ENCODE measurements around the gene RPUSD2.
A peak's percentile ranks its signal among the peaks of the same experiment; 100 is the strongest.

RPUSD2 gene

GRCh38 chr15:40569129-40569953 lies at the start of gene RPUSD2:
TSS of gene RPUSD2 (plus strand) at chr15:40569299. CDS start at chr15:40569338, 39 bp downstream.
- Mint-ChIP-seq H3K27me3 (no peaks in the 10 kb centered on the region), H3K9me3 (ENCODE audit: low read depth) (no peaks in the 10 kb centered on the region), H3K4me3 (peak within 1 kb of the TSS; percentile 98), H3K36me3 (peaks cover 5% of the 10 kb centered on the region), H3K4me1 (ENCODE audit: low read depth) (peaks cover 48% of the 10 kb centered on the region), H3K27ac (peak within 1 kb of the TSS; percentile 97)

GRCh38 chr15:40523611-40524010 lies 45.5 kb upstream of the RPUSD2 start:
- no peak overlapping the region for H3K4me3 Mint-ChIP-seq
- no peaks in the 10 kb centered on the region for H3K27me3 Mint-ChIP-seq
- H3K27ac Mint-ChIP-seq, result no peak overlapping the region
- no peaks in the 10 kb centered on the region for H3K9me3 Mint-ChIP-seq (ENCODE audit: low read depth)
- no peaks in the 10 kb centered on the region for H3K36me3 Mint-ChIP-seq
- no peaks in the 10 kb centered on the region for H3K4me1 Mint-ChIP-seq (ENCODE audit: low read depth)

GRCh38 chr15:40525855-40526254 lies 43.2 kb upstream of the RPUSD2 start:
- H3K27me3 Mint-ChIP-seq, result no peaks in the 10 kb centered on the region
- H3K9me3 Mint-ChIP-seq (ENCODE audit: low read depth), result no peaks in the 10 kb centered on the region
- H3K36me3 Mint-ChIP-seq, result peaks cover 2% of the 10 kb centered on the region
- no peak overlapping the region for H3K4me3 Mint-ChIP-seq
- no peak overlapping the region for H3K27ac Mint-ChIP-seq
- no peaks in the 10 kb centered on the region for H3K4me1 Mint-ChIP-seq (ENCODE audit: low read depth)

- no peaks in the 10 kb centered on the region for H3K27me3 Mint-ChIP-seq
- H3K27ac Mint-ChIP-seq, result no peak overlapping the region
- no peaks in the 10 kb centered on the region for H3K9me3 Mint-ChIP-seq (ENCODE audit: low read depth)
Measured at GRCh38 chr15:40528801-40529200, 40.3 kb upstream of the RPUSD2 start.

GRCh38 chr15:40533763-40534364 lies 35.2 kb upstream of the RPUSD2 start:
- Mint-ChIP-seq H3K27ac (no peak overlapping the region), H3K36me3 (peaks cover 2% of the 10 kb centered on the region), H3K27me3 (no peaks in the 10 kb centered on the region), H3K4me1 (ENCODE audit: low read depth) (no peaks in the 10 kb centered on the region), H3K4me3 (no peak overlapping the region), H3K9me3 (ENCODE audit: low read depth) (no peaks in the 10 kb centered on the region)

More at GRCh38 chr15:40528801-40529200, 40.3 kb upstream of the RPUSD2 start:
- H3K4me1 Mint-ChIP-seq (ENCODE audit: low read depth), result no peaks in the 10 kb centered on the region
- peaks cover 2% of the 10 kb centered on the region for H3K36me3 Mint-ChIP-seq
- no peak overlapping the region for H3K4me3 Mint-ChIP-seq

GRCh38 chr15:40534371-40534770 lies 34.7 kb upstream of the RPUSD2 start:
- H3K4me3 Mint-ChIP-seq, result no peak overlapping the region
- H3K4me1 Mint-ChIP-seq (ENCODE audit: low read depth), result no peaks in the 10 kb centered on the region
- peaks cover 2% of the 10 kb centered on the region for H3K36me3 Mint-ChIP-seq
- H3K9me3 Mint-ChIP-seq (ENCODE audit: low read depth), result no peaks in the 10 kb centered on the region
- no peaks in the 10 kb centered on the region for H3K27me3 Mint-ChIP-seq
- no peak overlapping the region for H3K27ac Mint-ChIP-seq

GRCh38 chr15:40536501-40536900 lies 32.6 kb upstream of the RPUSD2 start:
- no peak overlapping the region for H3K27ac Mint-ChIP-seq
- H3K36me3 Mint-ChIP-seq, result no peaks in the 10 kb centered on the region
- no peaks in the 10 kb centered on the region for H3K27me3 Mint-ChIP-seq
- H3K4me3 Mint-ChIP-seq, result no peak overlapping the region
- H3K9me3 Mint-ChIP-seq (ENCODE audit: low read depth), result no peaks in the 10 kb centered on the region
- no peaks in the 10 kb centered on the region for H3K4me1 Mint-ChIP-seq (ENCODE audit: low read depth)

- peaks cover 4% of the 10 kb centered on the region for H3K36me3 Mint-ChIP-seq
- no peaks in the 10 kb centered on the region for H3K4me1 Mint-ChIP-seq (ENCODE audit: low read depth)
Measured at GRCh38 chr15:40538976-40539375, 30.1 kb upstream of the RPUSD2 start.

GRCh38 chr15:40543082-40543481 lies 26.0 kb upstream of the RPUSD2 start:
- Mint-ChIP-seq H3K9me3 (ENCODE audit: low read depth) (no peaks in the 10 kb centered on the region), H3K27ac (no peak overlapping the region), H3K27me3 (no peaks in the 10 kb centered on the region), H3K4me3 (no peak overlapping the region), H3K4me1 (ENCODE audit: low read depth) (no peaks in the 10 kb centered on the region), H3K36me3 (peaks cover 4% of the 10 kb centered on the region)

More at GRCh38 chr15:40538976-40539375, 30.1 kb upstream of the RPUSD2 start:
- Mint-ChIP-seq H3K4me3 (no peak overlapping the region), H3K27me3 (no peaks in the 10 kb centered on the region), H3K27ac (no peak overlapping the region), H3K9me3 (ENCODE audit: low read depth) (no peaks in the 10 kb centered on the region)

- Mint-ChIP-seq H3K4me1 (ENCODE audit: low read depth) (no peaks in the 10 kb centered on the region), H3K27me3 (no peaks in the 10 kb centered on the region), H3K36me3 (peaks cover 4% of the 10 kb centered on the region), H3K9me3 (ENCODE audit: low read depth) (no peaks in the 10 kb centered on the region), H3K27ac (no peak overlapping the region), H3K4me3 (no peak overlapping the region)
Measured at GRCh38 chr15:40543631-40544294, 25.3 kb upstream of the RPUSD2 start.

- Mint-ChIP-seq H3K36me3 (peaks cover 10% of the 10 kb centered on the region), H3K4me1 (ENCODE audit: low read depth) (no peaks in the 10 kb centered on the region), H3K9me3 (ENCODE audit: low read depth) (no peaks in the 10 kb centered on the region), H3K27ac (no peak overlapping the region), H3K4me3 (no peak overlapping the region), H3K27me3 (no peaks in the 10 kb centered on the region)
Measured at GRCh38 chr15:40545457-40545856, 23.6 kb upstream of the RPUSD2 start.

GRCh38 chr15:40548610-40549009 lies 20.5 kb upstream of the RPUSD2 start:
- H3K4me1 Mint-ChIP-seq (ENCODE audit: low read depth), result no peaks in the 10 kb centered on the region
- H3K27ac Mint-ChIP-seq, result no peak overlapping the region
- H3K4me3 Mint-ChIP-seq, result no peak overlapping the region
- H3K9me3 Mint-ChIP-seq (ENCODE audit: low read depth), result no peaks in the 10 kb centered on the region
- H3K36me3 Mint-ChIP-seq, result peaks cover 16% of the 10 kb centered on the region
- no peaks in the 10 kb centered on the region for H3K27me3 Mint-ChIP-seq

- peaks cover 16% of the 10 kb centered on the region for H3K36me3 Mint-ChIP-seq
- no peaks in the 10 kb centered on the region for H3K9me3 Mint-ChIP-seq (ENCODE audit: low read depth)
- no peaks in the 10 kb centered on the region for H3K27me3 Mint-ChIP-seq
- no peak overlapping the region for H3K4me3 Mint-ChIP-seq
- H3K4me1 Mint-ChIP-seq (ENCODE audit: low read depth), result no peaks in the 10 kb centered on the region
- no peak overlapping the region for H3K27ac Mint-ChIP-seq
Measured at GRCh38 chr15:40549894-40550293, 19.2 kb upstream of the RPUSD2 start.

- Mint-ChIP-seq H3K27ac (no peak overlapping the region), H3K27me3 (no peaks in the 10 kb centered on the region), H3K4me3 (no peak overlapping the region), H3K36me3 (peaks cover 16% of the 10 kb centered on the region), H3K9me3 (ENCODE audit: low read depth) (no peaks in the 10 kb centered on the region), H3K4me1 (ENCODE audit: low read depth) (no peaks in the 10 kb centered on the region)
Measured at GRCh38 chr15:40550341-40551037, 18.6 kb upstream of the RPUSD2 start.

GRCh38 chr15:40554161-40554525 lies 15.0 kb upstream of the RPUSD2 start:
- peaks cover 19% of the 10 kb centered on the region for H3K36me3 Mint-ChIP-seq
- H3K27ac Mint-ChIP-seq, result no peak overlapping the region
- no peaks in the 10 kb centered on the region for H3K27me3 Mint-ChIP-seq
- no peaks in the 10 kb centered on the region for H3K9me3 Mint-ChIP-seq (ENCODE audit: low read depth)
- H3K4me3 Mint-ChIP-seq, result no peak overlapping the region
- peaks cover 9% of the 10 kb centered on the region for H3K4me1 Mint-ChIP-seq (ENCODE audit: low read depth)
